H1 (cell line): ENCODE data around the gene STK31. TPM values are rescaled to one million over a fixed set of nuclear protein-coding genes. Genes with fewer than 3 reads are reported as not detected.

Source experiments
- CTCF ChIA-PET: fragments of 300-600 bp; sonication (Branson Sonifier 250); formaldehyde crosslinking; loops from one replicate; lab custom pipeline; 2021; ENCODE audit not compliant: partially characterized antibody; lab: Charles Lee
- POLR2A ChIA-PET: fragments of 300-600 bp; sonication (Branson Sonifier 250); formaldehyde crosslinking; loops from one replicate; lab custom pipeline; 2021; ENCODE audit warnings: inconsistent platforms; ENCODE audit not compliant: partially characterized antibody; lab: Charles Lee
- DNase-seq, 2 experiments: peaks; one replicate each; pipeline versions ENCODE4 v3.0.0 to v3.0.0-alpha.2; 2010 to 2022; ENCODE audit warnings: low spot score in 2 of 2, low read depth in 1 of 2, mixed read lengths in 1 of 2
- FAIRE-seq: peaks from 2 replicates; lab custom pipeline; 2011; peaks lifted over from hg19 to GRCh38; lab: Jason Lieb, UNC
- H2AFZ ChIP-seq: 2 replicates; pipeline ENCODE4 v1.8.1; 2012; ENCODE audit warnings: low read length, inconsistent platforms
- H2AK5ac ChIP-seq: 2 replicates; pipeline ENCODE4 v1.6.1; 2013; ENCODE audit warnings: low read depth, low read length
- H2BK120ac ChIP-seq: replicated peaks from 2 replicates; pipeline ENCODE3; 2013; ENCODE audit warnings: low read depth, low read length, inconsistent platforms
- H2BK12ac ChIP-seq: 2 replicates; pipeline ENCODE4 v1.6.1; 2013; ENCODE audit warnings: low read depth, low read length
- H2BK15ac ChIP-seq: 2 replicates; pipeline ENCODE4 v1.6.1; 2013; ENCODE audit warnings: low read length
- H2BK20ac ChIP-seq: 2 replicates; pipeline ENCODE4 v1.6.1; 2013; ENCODE audit warnings: low read length
- H2BK5ac ChIP-seq: 2 replicates; pipeline ENCODE4 v1.6.1; 2013; ENCODE audit warnings: low read depth, low read length
- H3K14ac ChIP-seq: 2 replicates; pipeline ENCODE4 v1.6.1; 2013; ENCODE audit warnings: inconsistent platforms; ENCODE audit not compliant: insufficient read length
- H3K18ac ChIP-seq: 2 replicates; pipeline ENCODE4 v1.6.1; 2013; ENCODE audit warnings: low read length; ENCODE audit errors: extremely low read depth
- H3K23ac ChIP-seq: 2 replicates; pipeline ENCODE4 v1.6.1; 2013; ENCODE audit warnings: inconsistent platforms; ENCODE audit not compliant: insufficient read length
- H3K23me2 ChIP-seq: 2 replicates; pipeline ENCODE4 v1.6.1; 2013; ENCODE audit warnings: low read depth, low read length
- H3K27ac ChIP-seq: 2 replicates; pipeline ENCODE4 v1.6.1; 2011; ENCODE audit warnings: low read depth, low read length, inconsistent platforms
- H3K27me3 ChIP-seq, 4 experiments: replicated peaks in 1 of 4; 1 replicate in 1 of 4; 2 replicates in 3 of 4; pipeline versions ENCODE4 v1.6.1 to v1.8.1; 2011 to 2013; ENCODE audit warnings: low read length in 3 of 4, mild to moderate bottlenecking in 3 of 4, inconsistent platforms in 2 of 4, mixed read lengths in 2 of 4, moderate library complexity in 1 of 4; ENCODE audit not compliant: control insufficient read depth in 3 of 4, insufficient read depth in 3 of 4; ENCODE audit errors: extremely low read depth in 1 of 4
- H3K36me3 ChIP-seq, 4 experiments: 2 replicates each; pipeline versions ENCODE4 v1.6.1 to v1.8.1; 2011 to 2013; ENCODE audit warnings: mild to moderate bottlenecking in 4 of 4, low read length in 3 of 4, moderate library complexity in 2 of 4, control low read depth in 1 of 4, inconsistent platforms in 1 of 4; ENCODE audit not compliant: insufficient read depth in 4 of 4, control insufficient read depth in 2 of 4
- H3K4ac ChIP-seq: replicated peaks from 2 replicates; pipeline ENCODE3; 2013; ENCODE audit warnings: low read length, low read depth, mixed read lengths, inconsistent platforms; ENCODE audit not compliant: insufficient read length
- H3K4me1 ChIP-seq, 4 experiments: replicated peaks in 1 of 4; 1 replicate in 1 of 4; 2 replicates in 3 of 4; pipeline versions ENCODE4 v1.6.1 to v1.8.1; 2011 to 2013; ENCODE audit warnings: low read length in 3 of 4, inconsistent platforms in 2 of 4, mixed read lengths in 1 of 4; ENCODE audit not compliant: insufficient read depth in 4 of 4, control insufficient read depth in 3 of 4
- H3K4me2 ChIP-seq, 2 experiments: 2 replicates each; pipeline versions ENCODE4 v1.6.1 to v1.8.1; 2011 to 2013; ENCODE audit warnings: low read depth in 2 of 2, low read length in 2 of 2, control low read depth in 1 of 2, inconsistent platforms in 1 of 2, mild to moderate bottlenecking in 1 of 2; ENCODE audit not compliant: insufficient read depth in 1 of 2
- H3K4me3 ChIP-seq, 4 experiments: fragments of 200-600, 300-600 bp in 1 of 4; sonication (generic), shearing (Covaris generic), sonication (Bioruptor Twin) in 1 of 4; 2 replicates each; pipeline versions ENCODE4 v1.5.1 to v1.8.1; 2011 to 2016; ENCODE audit warnings: low read length in 4 of 4, low read depth in 3 of 4, control low read depth in 2 of 4, inconsistent platforms in 2 of 4, mild to moderate bottlenecking in 2 of 4, mixed read lengths in 1 of 4, moderate library complexity in 1 of 4; ENCODE audit not compliant: insufficient read depth in 2 of 4; ENCODE audit errors: extremely low read depth in 1 of 4
- H3K56ac ChIP-seq: replicated peaks from 2 replicates; pipeline ENCODE3; 2013; ENCODE audit warnings: low read depth, mild to moderate bottlenecking, mixed read lengths, low read length, inconsistent platforms; ENCODE audit not compliant: insufficient read length
- H3K79me1 ChIP-seq: 2 replicates; pipeline ENCODE4 v1.6.1; 2013; ENCODE audit warnings: low read depth, low read length, control low read depth
- H3K79me2 ChIP-seq, 2 experiments: 2 replicates each; pipeline versions ENCODE4 v1.6.1 to v1.8.1; 2012 to 2013; ENCODE audit warnings: low read length in 2 of 2, mild to moderate bottlenecking in 2 of 2, inconsistent platforms in 1 of 2; ENCODE audit not compliant: insufficient read depth in 2 of 2, control insufficient read depth in 1 of 2
- H3K9ac ChIP-seq, 4 experiments: replicated peaks in 1 of 4; 1 replicate in 1 of 4; 2 replicates in 3 of 4; pipeline versions ENCODE4 v1.6.1 to v1.8.1; 2011 to 2013; ENCODE audit warnings: low read depth in 3 of 4, low read length in 3 of 4, control low read depth in 2 of 4, mild to moderate bottlenecking in 2 of 4, moderate library complexity in 2 of 4, inconsistent platforms in 1 of 4; ENCODE audit errors: extremely low read depth in 1 of 4
- H3K9me3 ChIP-seq, 2 experiments: 2 replicates each; pipeline versions ENCODE4 v1.6.1 to v1.8.1; 2012 to 2013; ENCODE audit warnings: mild to moderate bottlenecking in 2 of 2, moderate library complexity in 2 of 2, control low read depth in 1 of 2, inconsistent platforms in 1 of 2, low read depth in 1 of 2, low read length in 1 of 2, mixed read lengths in 1 of 2; ENCODE audit not compliant: insufficient read depth in 2 of 2
- H4K20me1 ChIP-seq, 2 experiments: replicated peaks in 1 of 2; 2 replicates each; pipeline versions ENCODE3 to v1.8.1; 2011 to 2013; ENCODE audit warnings: inconsistent platforms in 2 of 2, low read length in 2 of 2, mild to moderate bottlenecking in 1 of 2; ENCODE audit not compliant: insufficient read depth in 2 of 2, control insufficient read depth in 1 of 2
- H4K5ac ChIP-seq: 2 replicates; pipeline ENCODE4 v1.6.1; 2013; ENCODE audit warnings: low read length, low read depth, mixed read lengths, inconsistent platforms; ENCODE audit not compliant: insufficient read length
- H4K8ac ChIP-seq: 2 replicates; pipeline ENCODE4 v1.8.0; 2013; ENCODE audit warnings: mild to moderate bottlenecking, moderate library complexity, low read length, inconsistent platforms; ENCODE audit not compliant: insufficient read depth; ENCODE audit errors: extremely low read depth
- H4K91ac ChIP-seq: replicated peaks from 2 replicates; pipeline ENCODE3; 2013; ENCODE audit warnings: low read length, mixed read lengths, inconsistent platforms; ENCODE audit not compliant: insufficient read length
- BRCA1 ChIP-seq: IDR thresholded peaks from 2 replicates; pipeline ENCODE4 v1.6.1; 2012; ENCODE audit warnings: low read depth, low read length, improper control_type of control experiment
- CREB1 ChIP-seq: IDR thresholded peaks from 2 replicates; pipeline ENCODE4 v1.6.1; 2012; ENCODE audit warnings: inconsistent platforms
- FOSL1 ChIP-seq: IDR thresholded peaks from 2 replicates; pipeline ENCODE4 v1.6.1; 2011; ENCODE audit warnings: mild to moderate bottlenecking, low read depth, low read length, moderate library complexity; ENCODE audit not compliant: insufficient read depth
- HDAC2 ChIP-seq, 2 experiments: fragments of 300-600 bp in 1 of 2; sonication (generic) in 1 of 2; IDR thresholded peaks; 2 replicates each; pipeline ENCODE4 v1.6.1; 2011 to 2012; ENCODE audit warnings: low read depth in 2 of 2, low read length in 2 of 2, mild to moderate bottlenecking in 2 of 2, moderate library complexity in 2 of 2, borderline replicate concordance in 1 of 2, inconsistent platforms in 1 of 2
- JUND ChIP-seq: IDR thresholded peaks from 2 replicates; pipeline ENCODE4 v1.6.1; 2011; ENCODE audit warnings: mild to moderate bottlenecking, improper control_type of control experiment, low read length
- NANOG ChIP-seq: IDR thresholded peaks from 2 replicates; pipeline ENCODE4 v1.6.1; 2011; ENCODE audit warnings: low read length, low read depth, mild to moderate bottlenecking, inconsistent platforms; ENCODE audit not compliant: insufficient read depth, poor library complexity, severe bottlenecking
- NRF1 ChIP-seq: IDR thresholded peaks from 2 replicates; pipeline ENCODE4 v1.6.1; 2011; ENCODE audit warnings: mild to moderate bottlenecking, low read depth, low read length, improper control_type of control experiment
- POLR2A ChIP-seq, 2 experiments: IDR thresholded peaks; 1 replicate in 1 of 2; 2 replicates in 1 of 2; pipeline ENCODE4 v1.6.1; 2011; ENCODE audit warnings: low read depth in 2 of 2, low read length in 2 of 2, mild to moderate bottlenecking in 2 of 2; ENCODE audit errors: control extremely low read depth in 1 of 2
- RBBP5 ChIP-seq: IDR thresholded peaks from 2 replicates; pipeline ENCODE4 v1.7.1; 2012; ENCODE audit warnings: low read depth, mild to moderate bottlenecking, inconsistent platforms, low read length, moderate library complexity, borderline replicate concordance
- SIRT6 ChIP-seq: IDR thresholded peaks from one replicate; pipeline ENCODE4 v1.7.1; 2012; ENCODE audit warnings: low read length, inconsistent platforms
- SP2 ChIP-seq: IDR thresholded peaks from 2 replicates; pipeline ENCODE4 v1.6.1; 2012; ENCODE audit warnings: mild to moderate bottlenecking, low read length, inconsistent platforms
- SP4 ChIP-seq: IDR thresholded peaks from 2 replicates; pipeline ENCODE4 v1.6.1; 2012; ENCODE audit warnings: low read length, inconsistent platforms
- TBP ChIP-seq: IDR thresholded peaks from 2 replicates; pipeline ENCODE4 v1.6.1; 2011; ENCODE audit warnings: low read depth, low read length, improper control_type of control experiment
- YY1 ChIP-seq: IDR thresholded peaks from 2 replicates; pipeline ENCODE4 v1.6.1; 2011; ENCODE audit warnings: low read depth, mild to moderate bottlenecking, low read length
- WGBS, 2 experiments: shearing (Covaris generic) in 1 of 2; methylation state at CpG; one replicate each; pipeline versions ENCODE4 v1.1.6 to v1.1.7; 2013 to 2015; ENCODE audit warnings: low lambda C conversion rate in 2 of 2, mixed read lengths in 2 of 2, inconsistent platforms in 1 of 2, low coverage in 1 of 2, missing lambda C conversion rate in 1 of 2; ENCODE audit not compliant: insufficient replicate concordance in 2 of 2, insufficient coverage in 1 of 2, insufficient read length in 1 of 2; ENCODE audit errors: extremely low coverage in 1 of 2, missing lambda C conversion rate in 1 of 2; 5-methylcytosine and 5-hydroxymethylcytosine counted together
- polyA plus RNA-seq, 7 experiments: library from polyadenylated mRNA; depleted of rRNA in 3 of 7; stranded (reverse) in 5 of 7; unstranded in 2 of 7; fragments of >200 nt in 5 of 7; fragments of 200-250 nt in 2 of 7; gene quantifications; 1 replicate in 5 of 7; 2 replicates in 1 of 7; 4 replicates in 1 of 7; pipeline versions ENCODE4 v1.2.1 to v1.2.3, GENCODE V29; 2011 to 2013; ENCODE audit warnings: missing spikeins in 2 of 7, mixed read lengths in 2 of 7
- total RNA-seq: library from RNA; stranded (reverse); fragmentation: NEBNext Ultra II Directional; extraction: Animal tissue kit (Norgen Biotek cat#: 25700); gene quantifications from 2 replicates; pipeline ENCODE4 v1.2.1, GENCODE V29; 2021

The STK31 gene
- total and polyA plus RNA-seq, 2 of the 8 experiments (the other 6 are each of a cell fraction or from before 2014, with no cell fraction given) = 0.15 to 0.32 TPM

- Histone ChIP-seq H3K9me3 (no peaks in the 10 kb centered on the region), H3K18ac (no peak overlapping the region), H3K4me2 (no peak overlapping the region), H3K4me3 (no peak overlapping the region), H3K23ac (no peak overlapping the region), H4K91ac (no peak overlapping the region), H4K8ac (no peak overlapping the region), H3K23me2 (no peaks in the 10 kb centered on the region), H2BK15ac (no peak overlapping the region), H3K79me1 (no peaks in the 10 kb centered on the region), H3K4ac (no peak overlapping the region), H2AFZ (no peak overlapping the region), H3K9ac (no peak overlapping the region), H3K27me3 (no peaks in the 10 kb centered on the region), H3K79me2 (no peaks in the 10 kb centered on the region), H2AK5ac (no peak overlapping the region), H3K56ac (no peak overlapping the region), H4K20me1 (no peaks in the 10 kb centered on the region), H2BK120ac (no peak overlapping the region), H3K4me1 (no peaks in the 10 kb centered on the region), H3K14ac (no peak overlapping the region), H3K36me3 (no peaks in the 10 kb centered on the region), H4K5ac (no peak overlapping the region), H2BK12ac (no peak overlapping the region), H2BK5ac (no peak overlapping the region), H3K27ac (no peak overlapping the region), H2BK20ac (no peak overlapping the region)
- 77% methylated on average over 1 of the region's 1 CpG; no CpG with 5 or more reads in 1 of the 2 experiments for WGBS, 2 experiments
- DNase-seq (no peak), FAIRE-seq (no peak)
- no peak for TF ChIP-seq YY1
- no peak for TF ChIP-seq HDAC2 (IDR thresholded peaks at IDR 0.05; ENCODE audit: borderline replicate concordance in 1 of 2, low read depth in 2 of 2, low read length in 2 of 2)
- TF ChIP-seq CREB1 = no peak
- no peak for TF ChIP-seq POLR2A (IDR thresholded peaks at IDR 0.05; ENCODE audit: control extremely low read depth in 1 of 2, low read depth in 2 of 2, low read length in 2 of 2)
- no peak for TF ChIP-seq SP2
- no peak for TF ChIP-seq TBP
- no peak for TF ChIP-seq NRF1
- no peak for TF ChIP-seq RBBP5
- no peak for TF ChIP-seq BRCA1
- no peak for TF ChIP-seq FOSL1
- TF ChIP-seq SIRT6 = no peak
- no peak for TF ChIP-seq JUND
- no peak for TF ChIP-seq SP4
- TF ChIP-seq NANOG = no peak
- POLR2A ChIA-PET = no interaction called here
- CTCF ChIA-PET = interaction anchor here (0.6 to 2.2 kb wide), 4 partner anchors 8 to 90 kb away, joined by 3 to 8 read pairs (median 4); no protein-coding TSS in a partner anchor
Measured at GRCh38 chr7:23873306-23873705, 163.3 kb downstream of the STK31 start.
